ENCODE measurements around the gene NUTM2F. TPM values are rescaled to one million over a fixed set of nuclear protein-coding genes. Genes with fewer than 3 reads are reported as not detected.
"Not testable (repeated sequence)": the region's sequence is repeated elsewhere in the genome, so short reads cannot be mapped to it uniquely, and the experiment has no call there.

NUTM2F gene
- total RNA-seq, 2 experiments from 2014 or later = not detected

- H3K9me3 ChIP-seq (ENCODE audit: control insufficient read depth in 1 of 2, insufficient read depth in 1 of 2, low read length in 2 of 2); intact Hi-C loops (cut with DNase I, micrococcal nuclease); H3K9me3 Mint-ChIP-seq; CTCF ChIA-PET; H3K27ac ChIP-seq (ENCODE audit: low read depth in 1 of 2, low read length in 2 of 2); H3K4me1 Mint-ChIP-seq (ENCODE audit: low read depth); DNase-seq; H3K36me3 Mint-ChIP-seq (ENCODE audit: low read depth); H3K36me3 ChIP-seq (ENCODE audit: insufficient read depth, low read length); H3K27me3 ChIP-seq (ENCODE audit: control insufficient read depth in 1 of 2, insufficient read depth in 2 of 2, low read length in 2 of 2); H3K4me1 ChIP-seq (ENCODE audit: insufficient read depth, low read length); H3K27me3 Mint-ChIP-seq; ATAC-seq (ENCODE audit: poor library complexity); H3K4me3 ChIP-seq (ENCODE audit: low read length); H3K27ac Mint-ChIP-seq; H3K4me3 Mint-ChIP-seq; POLR2A ChIA-PET: not testable (repeated sequence)
Observed at GRCh38 chr9:94315034-94315984, 13.1 kb downstream of the NUTM2F start.

- no peaks in the 10 kb centered on the region for H3K4me1 Mint-ChIP-seq (ENCODE audit: low read depth)
- ATAC-seq (ENCODE audit: poor library complexity) = no peak
- CTCF ChIA-PET = no interaction called here
Observed at GRCh38 chr9:94303321-94303720, 25.1 kb downstream of the NUTM2F start.

GRCh38 chr9:94302426-94302825 lies 26.0 kb downstream of the NUTM2F start:
- POLR2A ChIA-PET = no interaction called here
- peaks cover 13% of the 10 kb centered on the region for H3K36me3 Mint-ChIP-seq (ENCODE audit: low read depth)
- no peak overlapping the region for H3K27ac Mint-ChIP-seq

More at GRCh38 chr9:94303321-94303720, 25.1 kb downstream of the NUTM2F start:
- POLR2A ChIA-PET = no interaction called here
- no peaks in the 10 kb centered on the region for H3K4me1 ChIP-seq (ENCODE audit: insufficient read depth, low read length)
- H3K27ac Mint-ChIP-seq = no peak overlapping the region
- H3K4me3 ChIP-seq (ENCODE audit: low read length) = no peak overlapping the region
- intact Hi-C loops (cut with DNase I, micrococcal nuclease) = no loop called here
- H3K27ac ChIP-seq (ENCODE audit: low read depth in 1 of 2, low read length in 2 of 2) = no peak overlapping the region
- DNase-seq = no peak
- H3K36me3 Mint-ChIP-seq (ENCODE audit: low read depth) = peaks cover 13% of the 10 kb centered on the region
- no peaks in the 10 kb centered on the region for H3K9me3 ChIP-seq (ENCODE audit: control insufficient read depth in 1 of 2, insufficient read depth in 1 of 2, low read length in 2 of 2)
- TF ChIP-seq CTCF (IDR thresholded peaks at IDR 0.05) = no peak
- H3K27me3 Mint-ChIP-seq = no peaks in the 10 kb centered on the region
- peaks cover 5% of the 10 kb centered on the region for H3K36me3 ChIP-seq (ENCODE audit: insufficient read depth, low read length)
- H3K4me3 Mint-ChIP-seq = no peak overlapping the region
- no peaks in the 10 kb centered on the region for H3K9me3 Mint-ChIP-seq
- no peaks in the 10 kb centered on the region for H3K27me3 ChIP-seq (ENCODE audit: control insufficient read depth in 1 of 2, insufficient read depth in 2 of 2, low read length in 2 of 2)

More at GRCh38 chr9:94302426-94302825, 26.0 kb downstream of the NUTM2F start:
- H3K4me1 ChIP-seq (ENCODE audit: insufficient read depth, low read length) = no peaks in the 10 kb centered on the region
- CTCF ChIA-PET = no interaction called here
- H3K36me3 ChIP-seq (ENCODE audit: insufficient read depth, low read length) = peaks cover 5% of the 10 kb centered on the region
- no peaks in the 10 kb centered on the region for H3K27me3 ChIP-seq (ENCODE audit: control insufficient read depth in 1 of 2, insufficient read depth in 2 of 2, low read length in 2 of 2)
- TF ChIP-seq CTCF (IDR thresholded peaks at IDR 0.05) = no peak
- Mint-ChIP-seq H3K4me3 (no peak overlapping the region), H3K4me1 (ENCODE audit: low read depth) (no peaks in the 10 kb centered on the region), H3K27me3 (no peaks in the 10 kb centered on the region), H3K9me3 (no peaks in the 10 kb centered on the region)
- no peaks in the 10 kb centered on the region for H3K9me3 ChIP-seq (ENCODE audit: control insufficient read depth in 1 of 2, insufficient read depth in 1 of 2, low read length in 2 of 2)
- no peak overlapping the region for H3K4me3 ChIP-seq (ENCODE audit: low read length)
- intact Hi-C loops (cut with DNase I, micrococcal nuclease) = no loop called here
- DNase-seq (no peak), ATAC-seq (ENCODE audit: poor library complexity) (no peak)
- no peak overlapping the region for H3K27ac ChIP-seq (ENCODE audit: low read depth in 1 of 2, low read length in 2 of 2)

All from CD4-positive, alpha-beta T cell (primary cell).